Keratinocyte (primary cell): ENCODE measurements around the gene LTBP2. TPM values are rescaled to one million over a fixed set of nuclear protein-coding genes. Genes with fewer than 3 reads are reported as not detected.

Experiments used
- DNase-seq: peaks from one replicate; pipeline ENCODE4 v3.0.0-alpha.2; 2011; ENCODE audit warnings: low read depth, missing footprints, low spot score
- FAIRE-seq: peaks from 2 replicates; lab custom pipeline; 2011; peaks lifted over from hg19 to GRCh38; lab: Jason Lieb, UNC
- H2AFZ ChIP-seq: 2 replicates; pipeline ENCODE4 v1.6.0; 2012; ENCODE audit warnings: low read length, control low read depth, inconsistent platforms; ENCODE audit not compliant: control insufficient read depth
- H3K27ac ChIP-seq: 2 replicates; pipeline ENCODE4 v1.5.1; 2011; ENCODE audit warnings: low read length; ENCODE audit not compliant: control insufficient read depth, insufficient read depth
- H3K27me3 ChIP-seq: 3 replicates; pipeline ENCODE4 v1.6.0; 2011; ENCODE audit warnings: low read length; ENCODE audit not compliant: control insufficient read depth, insufficient read depth; ENCODE audit errors: extremely low read depth
- H3K36me3 ChIP-seq, 2 experiments: 2 replicates in 1 of 2; 3 replicates in 1 of 2; pipeline ENCODE4 v1.5.1; 2011; ENCODE audit warnings: low read length in 2 of 2, mild to moderate bottlenecking in 1 of 2; ENCODE audit not compliant: control insufficient read depth in 2 of 2, insufficient read depth in 2 of 2; ENCODE audit errors: extremely low read depth in 1 of 2
- H3K4me1 ChIP-seq: 3 replicates; pipeline ENCODE4 v1.5.1; 2011; ENCODE audit warnings: low read length; ENCODE audit not compliant: control insufficient read depth, insufficient read depth; ENCODE audit errors: extremely low read depth
- H3K4me2 ChIP-seq: 3 replicates; pipeline ENCODE4 v1.6.0; 2011; ENCODE audit warnings: low read depth, low read length; ENCODE audit not compliant: control insufficient read depth, insufficient read depth; ENCODE audit errors: extremely low read depth
- H3K4me3 ChIP-seq, 3 experiments: fragments of 200-600 bp in 1 of 3; sonication (generic) in 1 of 3; 2 replicates in 2 of 3; 3 replicates in 1 of 3; pipeline ENCODE4 v1.5.1; 2011 to 2016; ENCODE audit warnings: low read length in 3 of 3, mild to moderate bottlenecking in 3 of 3, control low read depth in 2 of 3, inconsistent platforms in 1 of 3, low read depth in 1 of 3, mixed read lengths in 1 of 3, mixed run types in 1 of 3, moderate library complexity in 1 of 3; ENCODE audit not compliant: control insufficient read depth in 2 of 3, insufficient read depth in 2 of 3; ENCODE audit errors: extremely low read depth in 1 of 3
- H3K79me2 ChIP-seq: 2 replicates; pipeline ENCODE4 v1.6.0; 2012; ENCODE audit warnings: low read length; ENCODE audit not compliant: control insufficient read depth, insufficient read depth
- H3K9ac ChIP-seq: 3 replicates; pipeline ENCODE4 v1.6.0; 2011; ENCODE audit warnings: low read length; ENCODE audit not compliant: control insufficient read depth, insufficient read depth; ENCODE audit errors: extremely low read depth
- H3K9me1 ChIP-seq: 3 replicates; pipeline ENCODE4 v1.6.0; 2011; ENCODE audit warnings: low read length; ENCODE audit not compliant: control insufficient read depth, insufficient read depth; ENCODE audit errors: extremely low read depth
- H3K9me3 ChIP-seq: 2 replicates; pipeline ENCODE4 v1.5.1; 2012; ENCODE audit warnings: low read depth, low read length; ENCODE audit not compliant: control insufficient read depth
- H4K20me1 ChIP-seq: 3 replicates; pipeline ENCODE4 v1.6.0; 2011; ENCODE audit warnings: low read length; ENCODE audit not compliant: control insufficient read depth, insufficient read depth; ENCODE audit errors: extremely low read depth
- EZH2 ChIP-seq: IDR thresholded peaks from one replicate; pipeline ENCODE4 v1.6.1; 2012; ENCODE audit warnings: inconsistent platforms, mild to moderate bottlenecking, low read length, moderate library complexity
- dilution Hi-C: fragments of 300-500 bp; cut with MboI; formaldehyde crosslinking; loops from one replicate; pipeline ENCODE4 v1.7.0; 2020; ENCODE audit warnings: low sequenced_read_pairs; ENCODE audit not compliant: extremely low pct_ligation_motif_present
- polyA plus RNA-seq, 5 experiments: library from polyadenylated mRNA; depleted of rRNA in 3 of 5; stranded (reverse) in 3 of 5; stranded (forward) in 1 of 5; unstranded in 1 of 5; fragments of >200 nt; gene quantifications; 1 replicate in 1 of 5; 2 replicates in 3 of 5; 3 replicates in 1 of 5; pipeline versions ENCODE4 v1.2.1 to v1.2.3, GENCODE V29; 2011 to 2012; ENCODE audit warnings: missing spikeins in 2 of 5, low read depth in 1 of 5, low replicate concordance in 1 of 5
- TF ChIP-seq, protein P1 (sequence below), 3 experiments: IDR thresholded peaks in 1 of 3; conservative IDR thresholded peaks in 1 of 3; optimal IDR thresholded peaks in 1 of 3; 2 replicates in 2 of 3; 3 replicates in 1 of 3; pipeline versions ENCODE3 to v1.5.1; 2011; ENCODE audit warnings: low read length in 3 of 3, mild to moderate bottlenecking in 3 of 3, moderate library complexity in 2 of 3, control low read depth in 1 of 3, inconsistent platforms in 1 of 3; ENCODE audit not compliant: insufficient read depth in 2 of 3; ENCODE audit errors: extremely low read depth in 1 of 3

Gene LTBP2
- polyA plus RNA-seq, 1 donor (not counting 4 experiments of a cell fraction or from before 2014, with no cell fraction given) = 23.9 TPM

DNA sequence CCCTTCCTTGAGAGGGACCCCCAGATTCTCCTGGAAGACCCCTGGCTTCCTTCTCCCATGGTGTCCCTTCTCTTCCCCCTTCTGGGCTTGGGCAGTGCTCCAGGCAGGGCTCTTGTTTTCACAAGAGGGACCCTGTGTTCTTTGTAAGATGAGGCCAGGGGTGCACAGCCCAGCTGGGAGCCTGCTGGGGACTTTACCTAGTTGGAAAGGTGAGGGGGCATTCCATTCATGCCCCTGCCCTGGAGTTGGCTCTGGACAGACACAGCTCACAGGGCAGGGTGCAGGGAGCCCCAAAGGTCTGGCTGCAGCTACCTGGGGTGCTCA is 87.3 kb downstream of the LTBP2 start:
- H3K27ac ChIP-seq = no peak overlapping the region
- H4K20me1 ChIP-seq = no peaks in the 10 kb centered on the region
- no peaks in the 10 kb centered on the region for H3K79me2 ChIP-seq
- H3K9me3 ChIP-seq = no peaks in the 10 kb centered on the region
- dilution Hi-C loops = no loop called here
- H3K4me3 ChIP-seq = no peak overlapping the region
- H3K36me3 ChIP-seq = peaks cover 34 to 38% of the 10 kb centered on the region in 2 experiments
- DNase-seq = no peak
- no peak overlapping the region for H3K4me2 ChIP-seq
- TF ChIP-seq, protein P1, sequence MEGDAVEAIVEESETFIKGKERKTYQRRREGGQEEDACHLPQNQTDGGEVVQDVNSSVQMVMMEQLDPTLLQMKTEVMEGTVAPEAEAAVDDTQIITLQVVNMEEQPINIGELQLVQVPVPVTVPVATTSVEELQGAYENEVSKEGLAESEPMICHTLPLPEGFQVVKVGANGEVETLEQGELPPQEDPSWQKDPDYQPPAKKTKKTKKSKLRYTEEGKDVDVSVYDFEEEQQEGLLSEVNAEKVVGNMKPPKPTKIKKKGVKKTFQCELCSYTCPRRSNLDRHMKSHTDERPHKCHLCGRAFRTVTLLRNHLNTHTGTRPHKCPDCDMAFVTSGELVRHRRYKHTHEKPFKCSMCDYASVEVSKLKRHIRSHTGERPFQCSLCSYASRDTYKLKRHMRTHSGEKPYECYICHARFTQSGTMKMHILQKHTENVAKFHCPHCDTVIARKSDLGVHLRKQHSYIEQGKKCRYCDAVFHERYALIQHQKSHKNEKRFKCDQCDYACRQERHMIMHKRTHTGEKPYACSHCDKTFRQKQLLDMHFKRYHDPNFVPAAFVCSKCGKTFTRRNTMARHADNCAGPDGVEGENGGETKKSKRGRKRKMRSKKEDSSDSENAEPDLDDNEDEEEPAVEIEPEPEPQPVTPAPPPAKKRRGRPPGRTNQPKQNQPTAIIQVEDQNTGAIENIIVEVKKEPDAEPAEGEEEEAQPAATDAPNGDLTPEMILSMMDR (optimal IDR thresholded peaks at IDR 0.05 in 1 of 3, IDR thresholded peaks at IDR 0.05 in 1 of 3, conservative IDR thresholded peaks at IDR 0.05 in 1 of 3; ENCODE audit: extremely low read depth in 1 of 3, insufficient read depth in 2 of 3, low read length in 3 of 3) = no peak
- TF ChIP-seq EZH2 = no peak
- H2AFZ ChIP-seq = no peak overlapping the region
- no peaks in the 10 kb centered on the region for H3K27me3 ChIP-seq
- FAIRE-seq = no peak
- H3K9ac ChIP-seq = no peak overlapping the region
- H3K9me1 ChIP-seq = no peaks in the 10 kb centered on the region
- H3K4me1 ChIP-seq = no peaks in the 10 kb centered on the region

DNA sequence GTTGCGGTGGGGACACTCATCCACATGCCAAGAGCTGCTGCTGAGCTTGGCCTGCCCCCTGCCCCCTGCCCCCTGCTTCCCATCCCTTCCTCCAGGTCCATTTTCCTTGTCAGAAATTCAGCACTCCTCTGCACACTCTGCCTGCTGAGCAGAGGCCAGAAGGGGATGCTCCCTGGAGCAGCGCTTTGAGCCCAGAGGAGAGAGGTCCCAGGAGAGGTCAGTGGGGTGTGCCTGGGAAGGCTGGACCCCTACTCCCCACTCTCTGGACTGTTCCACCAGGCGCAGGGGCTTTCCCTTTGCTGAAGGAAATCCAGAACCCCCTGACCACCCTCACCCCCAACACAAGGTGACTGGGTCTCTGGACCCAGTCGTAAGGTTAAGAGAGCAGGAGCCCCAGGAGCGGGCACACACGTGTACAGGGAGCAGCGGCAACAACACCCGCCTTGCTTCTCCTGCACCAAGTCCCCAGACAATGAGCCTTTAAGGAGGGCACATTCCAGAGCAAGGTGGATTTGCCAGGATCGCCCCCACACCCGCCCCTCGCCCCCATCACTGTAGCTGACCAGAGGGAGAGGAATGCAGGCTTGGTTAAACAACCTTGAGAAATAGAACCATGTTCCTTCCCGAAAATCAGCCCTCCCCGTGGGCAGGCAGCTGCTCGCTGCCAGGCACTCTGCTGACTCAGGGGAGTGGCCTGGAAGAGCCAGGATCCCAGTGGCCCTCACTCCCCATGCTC is 87.8 kb downstream of the LTBP2 start:
- Histone ChIP-seq H3K9ac (no peak overlapping the region), H3K27me3 (no peaks in the 10 kb centered on the region), H2AFZ (no peak overlapping the region), H3K4me3 (no peak overlapping the region), H3K4me1 (peaks cover under 1% of the 10 kb centered on the region), H3K36me3 (peaks cover 34 to 41% of the 10 kb centered on the region in 2 experiments), H3K9me1 (no peaks in the 10 kb centered on the region), H3K27ac (no peak overlapping the region), H3K79me2 (no peaks in the 10 kb centered on the region), H3K4me2 (no peak overlapping the region), H3K9me3 (no peaks in the 10 kb centered on the region), H4K20me1 (no peaks in the 10 kb centered on the region)
- dilution Hi-C loops = no loop called here
- no peak for FAIRE-seq
- no peak for DNase-seq
- TF ChIP-seq EZH2 = no peak
- TF ChIP-seq, protein P1 (optimal IDR thresholded peaks at IDR 0.05 in 1 of 3, IDR thresholded peaks at IDR 0.05 in 1 of 3, conservative IDR thresholded peaks at IDR 0.05 in 1 of 3; ENCODE audit: extremely low read depth in 1 of 3, insufficient read depth in 2 of 3, low read length in 3 of 3) = no peak
